CD4-positive, alpha-beta T cell treated with Interleukin-15 for 1 hour (primary cell): ENCODE data around the gene VPS52.

ENCODE experiments used
- DNase-seq: peaks from one replicate; pipeline ENCODE4 v3.0.0-alpha.2; 2020

VPS52 gene

DNA sequence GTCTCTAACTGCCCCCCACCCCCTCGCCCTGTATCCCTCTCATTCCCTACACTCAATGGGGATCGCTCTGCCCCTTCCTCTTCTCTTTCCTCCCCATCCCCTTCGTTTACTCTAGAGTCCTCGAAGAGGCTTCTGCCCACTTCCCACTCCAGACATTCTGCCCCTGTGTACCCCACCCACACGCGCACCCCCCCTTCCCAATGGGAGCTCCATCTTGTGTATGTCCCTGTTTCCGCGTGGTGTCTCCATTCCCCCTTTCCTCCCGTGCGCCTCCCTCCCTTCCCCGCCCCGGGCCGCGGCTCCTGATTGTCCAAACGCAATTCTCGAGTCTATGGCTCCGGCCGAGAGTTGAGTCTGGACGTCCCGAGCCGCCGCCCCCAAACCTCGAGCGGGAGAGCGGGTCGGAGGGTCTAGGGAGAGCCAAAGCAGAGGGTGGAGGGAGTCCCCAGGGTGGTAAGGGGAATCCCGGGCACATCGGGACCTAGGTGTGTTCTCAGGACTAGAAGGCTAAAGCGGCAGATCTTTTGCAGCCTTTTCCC is 64.1 kb downstream of the VPS52 start:
- DNase-seq = no peak

GRCh38 chr6:33206864-33207551 is 64.7 kb downstream of the VPS52 start:
- DNase-seq = no peak

DNA sequence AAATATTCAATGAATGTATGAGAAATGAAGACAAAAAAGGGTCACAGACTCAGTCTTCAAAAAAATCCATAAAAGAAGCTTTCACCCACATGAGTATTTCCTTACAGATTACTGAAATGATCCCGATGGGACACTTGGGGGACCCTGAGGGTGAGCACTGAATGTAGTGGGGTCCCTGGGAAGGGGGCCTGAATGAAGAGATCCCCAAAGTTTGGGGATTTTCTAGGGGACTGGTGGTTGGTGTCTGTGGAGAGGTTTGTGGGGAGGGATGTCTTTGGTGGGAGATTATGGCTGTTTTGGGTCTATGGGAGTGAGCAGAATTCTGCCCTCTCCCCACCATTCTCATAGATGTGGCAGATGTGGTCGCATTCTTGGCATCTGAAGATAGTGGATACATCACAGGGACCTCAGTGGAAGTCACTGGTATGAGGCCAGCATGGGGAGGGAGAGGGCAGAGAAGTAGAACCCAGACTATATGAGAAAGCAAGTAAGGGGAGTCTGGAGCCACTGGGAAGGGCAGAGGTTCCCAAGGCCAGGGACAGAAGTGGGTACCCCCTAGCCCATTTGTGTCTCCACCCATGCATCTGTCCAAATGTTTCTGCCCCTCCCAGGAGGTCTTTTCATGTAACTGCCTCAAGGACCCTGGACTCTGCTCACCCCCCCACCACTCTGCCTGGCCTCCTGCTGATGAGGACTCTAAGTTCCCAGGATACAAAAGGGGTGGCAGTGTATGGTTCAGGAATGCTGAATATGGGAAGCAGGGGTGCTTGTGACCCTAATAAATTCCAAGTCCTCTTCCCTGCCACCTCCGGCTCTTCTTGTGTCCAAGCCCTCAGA is 65.4 kb downstream of the VPS52 start:
- no peak for DNase-seq

DNA sequence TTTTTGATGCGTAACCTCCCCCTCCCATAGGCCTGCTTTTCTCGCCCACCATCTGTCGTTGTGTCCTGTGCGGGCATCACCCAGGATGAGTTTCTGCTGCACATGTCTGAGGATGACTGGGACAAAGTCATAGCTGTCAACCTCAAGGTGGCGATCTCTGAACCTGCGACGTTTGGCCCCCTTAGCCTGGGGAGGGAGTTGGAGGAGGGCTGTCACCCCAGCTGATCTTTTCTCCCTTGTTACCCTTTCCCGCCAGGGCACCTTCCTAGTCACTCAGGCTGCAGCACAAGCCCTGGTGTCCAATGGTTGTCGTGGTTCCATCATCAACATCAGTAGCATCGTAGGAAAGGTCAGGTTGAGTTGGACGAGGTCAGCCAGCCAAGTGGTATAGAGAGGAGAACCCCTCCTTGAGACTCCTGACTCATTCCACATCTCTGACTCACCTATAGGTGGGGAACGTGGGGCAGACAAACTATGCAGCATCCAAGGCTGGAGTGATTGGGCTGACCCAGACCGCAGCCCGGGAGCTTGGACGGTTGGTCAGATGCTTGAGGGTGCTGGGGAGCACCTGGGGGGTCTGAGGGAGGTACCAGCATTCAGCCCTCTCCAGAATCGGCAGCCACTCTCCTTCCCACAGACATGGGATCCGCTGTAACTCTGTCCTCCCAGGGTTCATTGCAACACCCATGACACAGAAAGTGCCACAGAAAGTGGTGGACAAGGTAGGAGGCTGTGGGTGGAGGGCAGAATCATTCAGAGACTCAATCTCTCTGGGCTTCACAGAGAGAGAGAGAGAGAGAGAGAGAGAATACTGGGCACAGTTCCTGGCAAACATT is 66.3 kb downstream of the VPS52 start:
- DNase-seq = no peak

GRCh38 chr6:33204415-33205190 is 67.1 kb downstream of the VPS52 start, which contains the start of gene HSD17B8:
Gene HSD17B8 (plus strand): TSS chr6:33204655. CDS start chr6:33204669, 14 bp downstream.
- DNase-seq = peak; percentile 93

- no peak for DNase-seq
Measured at GRCh38 chr6:33204165-33204414, 67.6 kb downstream of the VPS52 start.

DNA sequence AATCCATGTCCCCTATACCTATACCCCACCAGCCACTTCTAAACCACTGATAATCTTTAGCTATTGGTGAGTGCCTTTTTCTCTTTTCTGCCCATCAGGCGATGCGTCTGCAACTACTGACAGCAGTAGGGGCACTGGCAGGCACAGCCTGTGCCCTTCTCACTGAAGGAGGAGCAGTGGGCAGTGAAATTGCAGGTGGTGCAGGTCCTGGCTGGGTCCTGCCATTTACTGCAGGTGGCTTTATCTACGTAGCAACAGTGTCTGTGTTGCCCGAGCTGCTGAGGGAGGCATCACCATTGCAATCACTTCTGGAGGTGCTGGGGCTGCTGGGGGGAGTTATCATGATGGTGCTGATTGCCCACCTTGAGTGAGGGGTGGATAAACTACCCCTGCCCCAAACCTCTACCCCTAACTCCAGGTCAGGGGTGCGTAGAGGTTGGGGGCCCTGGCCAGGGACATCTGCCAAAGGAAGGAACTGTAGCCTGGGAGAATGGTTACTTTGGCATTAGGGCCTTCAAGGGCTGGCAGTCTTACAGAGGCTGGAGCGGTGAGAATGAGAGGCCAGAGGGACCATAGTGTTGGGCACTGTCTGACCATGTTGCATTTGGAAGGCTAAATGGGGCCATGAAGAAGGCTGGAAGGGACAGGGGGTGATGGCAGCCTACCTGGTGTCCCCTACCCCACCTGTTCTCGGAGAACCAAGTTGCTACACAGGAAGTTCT is 68.1 kb downstream of the VPS52 start:
- no peak for DNase-seq

DNA sequence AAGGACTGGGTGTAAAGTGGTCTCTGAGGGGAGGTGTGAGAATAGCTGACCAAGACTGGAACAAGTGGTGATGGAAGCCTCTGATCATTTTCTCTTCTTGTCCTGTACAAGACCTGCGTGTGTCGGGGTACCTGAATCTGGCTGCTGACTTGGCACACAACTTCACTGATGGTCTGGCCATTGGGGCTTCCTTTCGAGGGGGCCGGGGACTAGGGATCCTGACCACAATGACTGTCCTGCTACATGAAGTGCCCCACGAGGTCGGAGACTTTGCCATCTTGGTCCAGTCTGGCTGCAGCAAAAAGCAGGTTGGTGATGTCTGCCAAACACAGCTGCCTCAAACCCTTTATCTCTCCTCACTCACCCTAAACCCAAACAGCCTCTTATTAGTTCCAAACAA is 68.9 kb downstream of the VPS52 start:
- no peak for DNase-seq

DNA sequence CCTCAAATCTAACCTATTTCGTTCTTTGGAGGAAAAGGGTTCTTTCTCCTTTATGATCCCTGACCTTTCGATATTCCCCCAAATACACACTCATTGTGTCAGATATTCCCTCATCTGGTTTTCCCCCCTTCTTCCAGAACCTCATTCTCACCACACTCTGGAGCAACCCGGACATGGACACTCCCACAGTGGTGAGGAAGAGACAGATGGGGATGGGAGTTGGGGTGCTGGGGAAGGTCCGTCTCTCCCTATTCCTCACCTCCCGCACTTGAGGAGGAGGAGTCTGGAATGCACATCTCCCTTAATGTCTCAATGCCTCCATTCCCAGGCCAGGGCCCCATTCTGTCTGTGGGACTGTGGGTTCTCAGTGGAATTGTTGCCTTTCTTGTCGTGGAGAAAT is 69.7 kb downstream of the VPS52 start:
- no peak for DNase-seq

DNA sequence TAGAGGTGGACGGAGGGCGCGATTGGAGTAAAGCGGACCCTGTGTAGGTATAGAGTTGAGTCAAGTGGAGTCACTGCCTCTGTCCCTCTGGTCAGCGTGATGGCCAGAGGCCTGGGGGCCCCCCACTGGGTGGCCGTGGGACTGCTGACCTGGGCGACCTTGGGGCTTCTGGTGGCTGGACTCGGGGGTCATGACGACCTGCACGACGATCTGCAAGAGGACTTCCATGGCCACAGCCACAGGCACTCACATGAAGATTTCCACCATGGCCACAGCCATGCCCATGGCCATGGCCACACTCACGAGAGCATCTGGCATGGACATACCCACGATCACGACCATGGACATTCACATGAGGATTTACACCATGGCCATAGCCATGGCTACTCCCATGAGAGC is 70.5 kb downstream of the VPS52 start:
- DNase-seq = no peak
